ENCODE data around the gene CDC20.

The CDC20 gene

DNA sequence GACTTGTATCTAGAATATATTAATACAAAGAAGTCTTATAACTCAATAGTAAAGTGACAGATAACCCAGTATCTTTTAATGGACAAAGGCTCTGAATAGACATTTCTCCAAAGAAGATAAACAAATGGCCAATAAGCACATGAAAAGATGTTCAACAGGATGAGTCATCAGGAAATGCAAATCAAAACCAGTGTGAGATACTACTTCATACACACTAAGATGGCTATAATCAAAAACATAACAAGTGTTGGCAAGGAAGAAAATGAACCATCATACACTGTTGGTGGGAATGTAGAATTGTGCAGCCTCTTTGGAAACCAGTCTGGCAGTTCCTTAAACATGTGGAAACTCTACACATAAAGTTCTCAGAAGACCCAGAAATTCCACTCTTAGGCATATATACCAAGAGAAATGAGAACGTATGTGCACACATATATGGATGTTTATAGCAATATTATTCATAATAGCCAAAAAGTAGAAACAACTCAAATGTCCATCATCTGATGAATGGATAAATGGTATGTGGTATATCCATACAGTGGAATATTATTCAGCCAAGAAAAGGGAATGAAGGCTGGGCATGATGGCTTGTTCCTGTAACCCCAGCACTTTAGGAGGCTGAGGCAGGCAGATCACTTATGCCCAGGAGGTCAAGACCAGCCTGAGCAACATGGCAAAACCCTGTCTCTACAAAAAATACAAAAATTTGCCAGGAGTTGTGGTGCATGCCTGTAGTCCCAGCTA is 31.1 kb upstream of the CDC20 start:
- in situ Hi-C loops (cut with HindIII; ENCODE audit: low sequenced_read_pairs): no loop called here

DNA sequence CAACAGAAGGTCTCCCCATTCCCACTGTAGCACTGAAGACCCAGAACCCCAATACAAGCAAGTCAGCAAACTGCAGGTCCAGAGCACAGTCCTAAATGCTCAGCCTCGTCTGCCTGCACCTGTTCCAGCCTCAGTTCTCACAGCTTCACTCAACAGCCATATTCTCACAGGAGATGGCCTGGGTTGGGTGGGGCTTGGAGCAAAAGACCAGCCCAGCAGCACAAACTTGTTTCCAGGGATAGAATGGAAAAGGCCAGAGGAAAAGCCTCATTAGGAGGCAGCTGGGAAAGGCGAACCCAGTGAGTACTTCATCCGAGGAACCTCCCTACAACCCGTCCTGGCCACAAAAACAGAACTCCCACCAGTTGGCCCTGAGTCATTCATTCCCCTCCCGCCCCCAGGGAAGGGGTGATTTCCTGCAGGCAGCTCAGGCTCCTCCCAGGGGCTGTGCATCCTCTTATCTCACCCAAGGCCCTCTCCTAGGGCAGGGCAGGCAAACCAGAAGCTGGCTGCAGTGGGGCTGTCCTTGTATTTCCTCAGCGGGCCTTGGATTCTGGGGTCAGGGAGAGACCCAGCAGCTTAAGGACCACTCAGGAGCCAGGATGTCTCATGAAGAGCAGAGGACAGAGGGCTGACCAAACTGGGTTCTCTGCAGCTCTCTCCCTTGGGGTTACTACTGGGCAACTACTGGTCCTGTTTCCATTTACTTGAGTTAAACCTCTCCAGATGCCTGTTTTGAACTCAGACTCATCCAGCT is 28.6 kb upstream of the CDC20 start:
- in situ Hi-C loops (cut with HindIII; ENCODE audit: low sequenced_read_pairs): no loop called here

DNA sequence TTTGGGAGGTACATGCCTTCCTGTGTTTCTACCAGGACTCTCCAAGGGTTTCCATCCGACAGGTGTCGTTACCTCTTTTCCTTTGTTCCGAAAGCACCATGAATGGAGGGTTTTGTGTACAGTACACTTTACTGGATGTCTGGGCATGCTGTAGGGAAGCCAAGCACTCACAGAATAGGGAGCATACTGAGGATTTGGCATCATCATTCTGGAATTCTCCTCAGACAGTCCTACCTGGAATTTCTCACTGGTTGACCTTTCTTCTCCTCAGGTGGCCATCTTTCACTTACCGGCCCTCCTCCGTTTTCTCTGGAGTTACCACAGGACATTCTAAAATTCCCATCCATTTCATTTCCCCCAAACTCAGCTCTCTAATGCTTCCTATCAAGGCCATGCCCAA is 27.1 kb upstream of the CDC20 start:
- in situ Hi-C loops (cut with HindIII; ENCODE audit: low sequenced_read_pairs): no loop called here

DNA sequence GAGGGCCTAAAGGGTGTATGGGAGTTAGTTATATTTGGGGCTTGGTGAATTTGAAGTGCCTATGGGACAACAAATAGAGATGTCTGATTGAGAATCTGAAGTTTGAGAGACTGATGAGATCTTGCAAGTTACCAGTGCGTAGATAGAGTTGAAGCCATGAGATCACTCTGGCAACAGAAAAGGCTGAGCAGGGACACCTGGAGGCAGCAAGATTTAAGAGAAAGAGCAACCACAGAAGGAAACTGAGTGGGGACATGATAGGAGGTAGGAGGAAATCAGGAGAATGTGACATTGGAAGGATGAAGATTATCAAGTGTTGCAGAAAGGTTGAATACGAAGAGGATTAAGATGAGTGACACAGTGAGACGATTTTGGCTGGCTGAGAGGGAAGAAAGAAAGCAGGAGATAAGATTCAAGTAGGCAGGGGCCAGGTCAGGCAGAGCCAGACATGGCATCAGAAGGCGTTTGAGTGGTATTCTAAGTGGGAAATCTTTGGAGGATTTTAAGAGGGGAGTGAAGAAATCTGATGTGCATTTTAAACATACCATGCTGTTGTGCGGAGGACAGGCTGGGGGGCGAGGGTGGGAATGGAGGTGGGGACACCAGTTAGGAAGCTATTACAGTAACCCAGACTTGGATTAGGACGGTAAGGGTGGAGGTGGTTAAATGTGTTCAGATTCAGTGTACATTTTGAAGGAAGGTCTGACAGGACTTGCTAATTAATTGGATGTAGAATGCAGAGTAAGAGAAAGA is 24.2 kb upstream of the CDC20 start:
- in situ Hi-C loops (cut with HindIII; ENCODE audit: low sequenced_read_pairs): no loop called here

DNA sequence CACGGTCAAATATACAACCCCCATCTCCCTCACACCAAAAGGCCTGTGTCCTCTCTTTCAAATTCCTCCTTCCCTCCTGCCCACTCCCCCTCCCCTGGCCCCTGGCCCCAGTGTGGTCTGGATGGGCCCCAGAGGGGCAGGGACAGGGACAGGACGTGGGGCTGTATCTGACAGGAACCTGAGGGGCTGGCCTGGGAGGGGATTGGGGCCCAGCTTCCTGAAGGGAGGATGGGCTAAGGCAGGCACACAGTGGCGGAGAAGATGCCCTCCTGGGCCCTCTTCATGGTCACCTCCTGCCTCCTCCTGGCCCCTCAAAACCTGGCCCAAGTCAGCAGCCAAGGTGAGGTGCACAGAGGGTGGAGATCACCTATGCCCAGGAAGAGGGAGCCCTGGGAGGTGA is 21.2 kb upstream of the CDC20 start, which contains the start of gene MPL:
TSS of gene MPL (plus strand) at position 231 of the 400 bp plus-strand sequence. CDS start at position 262, 31 bp downstream.
- in situ Hi-C loops (cut with HindIII; ENCODE audit: low sequenced_read_pairs): no loop called here

DNA sequence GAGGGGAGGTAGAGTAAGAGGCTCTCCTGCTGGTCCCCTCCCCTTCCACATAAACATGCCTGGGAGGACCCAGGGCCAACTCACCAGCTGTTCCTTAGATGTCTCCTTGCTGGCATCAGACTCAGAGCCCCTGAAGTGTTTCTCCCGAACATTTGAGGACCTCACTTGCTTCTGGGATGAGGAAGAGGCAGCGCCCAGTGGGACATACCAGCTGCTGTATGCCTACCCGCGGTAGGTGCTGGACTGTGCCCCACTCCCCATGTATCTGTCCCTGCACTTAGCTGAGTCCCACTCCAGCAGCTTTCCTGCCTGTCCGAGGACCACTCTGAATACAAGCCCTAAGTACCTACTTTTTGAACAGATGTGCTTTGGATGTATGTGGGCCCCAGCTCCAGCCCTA is 20.8 kb upstream of the CDC20 start:
- in situ Hi-C loops (cut with HindIII; ENCODE audit: low sequenced_read_pairs): no loop called here

DNA sequence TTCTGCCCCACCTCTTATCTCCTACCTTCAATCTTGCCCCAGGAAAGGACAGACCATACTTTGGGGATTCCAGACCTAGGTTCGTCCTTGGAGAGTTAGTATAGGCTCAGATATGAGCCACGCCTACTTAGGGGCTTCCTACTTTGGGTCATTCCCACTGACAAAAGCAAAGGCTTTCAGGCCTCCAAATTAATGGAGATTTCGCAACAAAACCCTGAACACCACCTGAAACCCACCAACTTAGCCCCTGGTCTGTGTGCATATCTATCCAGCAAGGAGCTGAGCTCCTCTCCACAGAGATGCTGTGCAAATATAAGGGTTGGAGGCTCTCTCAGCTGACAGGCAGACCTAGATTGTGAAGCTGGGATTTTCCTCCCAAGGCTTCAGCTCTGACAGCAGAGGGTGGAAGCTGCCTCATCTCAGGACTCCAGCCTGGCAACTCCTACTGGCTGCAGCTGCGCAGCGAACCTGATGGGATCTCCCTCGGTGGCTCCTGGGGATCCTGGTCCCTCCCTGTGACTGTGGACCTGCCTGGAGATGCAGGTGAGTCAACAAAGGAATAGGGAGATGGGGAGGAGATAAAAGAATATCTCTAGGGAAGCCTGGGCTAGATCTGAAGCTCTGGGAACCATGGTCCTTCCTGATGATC is 19.1 kb upstream of the CDC20 start:
- in situ Hi-C loops (cut with HindIII; ENCODE audit: low sequenced_read_pairs): no loop called here

DNA sequence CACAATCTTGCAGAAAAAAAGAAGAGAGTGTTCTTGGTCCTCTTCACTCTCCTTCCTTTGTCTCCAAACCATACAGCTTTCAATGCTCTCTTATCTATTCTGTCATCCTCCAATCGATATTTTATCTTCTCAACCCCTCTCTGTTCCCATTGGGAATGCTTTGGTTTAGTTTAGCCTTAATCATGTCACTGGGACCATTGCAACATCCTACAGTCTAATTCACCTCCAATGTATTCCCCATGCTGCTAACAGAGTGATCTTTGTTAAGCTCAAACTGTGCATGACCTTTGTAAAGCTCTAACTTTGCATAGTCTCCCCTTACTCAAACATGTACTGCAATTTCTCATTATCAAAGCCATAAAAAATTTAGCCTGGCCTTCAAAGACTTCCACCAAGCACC is 18.2 kb upstream of the CDC20 start:
- in situ Hi-C loops (cut with HindIII; ENCODE audit: low sequenced_read_pairs): no loop called here

DNA sequence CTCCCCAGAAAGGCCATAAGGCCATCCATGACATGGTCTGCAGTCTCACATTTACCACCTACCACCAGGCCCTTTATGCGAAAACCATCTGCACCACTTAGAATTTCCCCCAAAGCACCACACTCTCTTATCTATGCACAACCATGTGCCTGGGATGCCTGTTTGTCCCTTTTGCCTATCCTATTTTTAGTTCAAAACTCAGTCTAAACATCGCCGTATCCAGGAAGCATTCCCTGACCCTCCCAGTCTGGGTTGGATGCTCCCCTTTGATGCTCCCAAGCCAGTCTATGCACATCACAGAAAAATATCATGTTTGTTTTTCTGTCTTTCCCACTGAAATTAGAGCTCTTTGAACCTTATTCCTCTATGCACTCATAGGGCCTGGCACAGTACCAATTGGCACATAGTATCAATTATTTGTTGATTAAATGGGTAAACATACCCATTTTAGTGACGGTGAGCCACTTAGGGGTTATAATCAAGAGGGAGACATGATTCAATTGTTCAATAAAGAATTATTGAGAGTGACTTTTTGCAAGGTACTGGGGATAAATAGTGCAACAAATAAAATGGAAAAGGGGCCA is 14.4 kb upstream of the CDC20 start:
- in situ Hi-C loops (cut with HindIII; ENCODE audit: low sequenced_read_pairs): no loop called here

DNA sequence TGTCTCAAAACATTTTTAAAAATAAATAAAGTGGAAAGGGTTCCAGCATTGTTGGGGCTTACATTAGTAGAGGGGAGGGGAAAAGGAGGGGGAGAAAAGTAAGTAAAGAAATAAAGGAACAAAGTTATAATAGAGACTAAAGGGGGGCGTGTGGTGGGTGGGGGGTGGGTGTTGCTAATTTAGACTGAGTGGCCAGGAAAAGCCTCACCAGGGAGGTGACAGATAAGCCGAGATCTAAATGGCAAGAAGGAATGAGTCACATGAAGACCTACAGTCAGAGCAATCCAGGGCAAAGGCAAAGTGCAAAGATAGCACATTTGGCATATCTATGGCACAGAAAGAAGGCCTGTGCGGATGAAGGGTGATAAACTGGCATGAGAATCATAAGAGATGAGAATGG is 13.7 kb upstream of the CDC20 start:
- in situ Hi-C loops (cut with HindIII; ENCODE audit: low sequenced_read_pairs): no loop called here

DNA sequence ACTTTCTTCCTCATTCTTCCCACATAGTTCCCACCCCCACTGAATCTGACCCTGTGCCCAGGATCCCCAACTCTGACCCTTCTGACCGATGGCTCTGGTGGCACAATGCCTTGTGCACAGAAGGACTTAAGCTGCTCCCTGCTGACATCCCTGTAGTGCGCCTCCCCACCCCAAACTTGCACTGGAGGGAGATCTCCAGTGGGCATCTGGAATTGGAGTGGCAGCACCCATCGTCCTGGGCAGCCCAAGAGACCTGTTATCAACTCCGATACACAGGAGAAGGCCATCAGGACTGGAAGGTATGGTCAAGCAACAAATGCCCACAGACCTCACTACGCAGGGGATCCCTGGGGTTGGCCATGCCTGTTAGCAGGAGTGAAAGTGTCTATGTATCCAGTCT is 12.1 kb upstream of the CDC20 start:
- in situ Hi-C loops (cut with HindIII; ENCODE audit: low sequenced_read_pairs): no loop called here

DNA sequence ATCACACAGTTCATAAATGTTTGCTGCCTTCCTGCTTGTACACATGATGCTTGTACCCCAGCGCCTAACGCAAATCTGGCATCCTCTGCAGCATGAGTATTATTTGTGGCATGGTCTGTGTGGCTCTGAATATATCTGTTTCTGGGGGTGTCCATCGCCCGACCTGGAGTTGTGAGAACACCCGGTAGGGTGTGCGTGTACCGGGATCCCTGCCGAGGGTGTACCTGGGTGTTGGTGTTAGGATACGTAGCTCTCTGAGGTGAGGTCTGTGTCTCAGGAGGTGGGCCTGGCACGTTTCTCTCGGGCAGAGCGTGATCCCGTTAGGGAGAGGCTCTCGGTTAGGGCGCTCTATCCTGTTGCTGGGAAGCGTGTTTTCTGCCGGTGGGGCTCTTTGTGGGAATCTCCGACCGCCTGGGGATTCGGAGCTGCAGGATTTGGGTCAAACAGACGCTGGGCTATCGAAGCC is 10.4 kb upstream of the CDC20 start:
- in situ Hi-C loops (cut with HindIII; ENCODE audit: low sequenced_read_pairs): no loop called here

DNA sequence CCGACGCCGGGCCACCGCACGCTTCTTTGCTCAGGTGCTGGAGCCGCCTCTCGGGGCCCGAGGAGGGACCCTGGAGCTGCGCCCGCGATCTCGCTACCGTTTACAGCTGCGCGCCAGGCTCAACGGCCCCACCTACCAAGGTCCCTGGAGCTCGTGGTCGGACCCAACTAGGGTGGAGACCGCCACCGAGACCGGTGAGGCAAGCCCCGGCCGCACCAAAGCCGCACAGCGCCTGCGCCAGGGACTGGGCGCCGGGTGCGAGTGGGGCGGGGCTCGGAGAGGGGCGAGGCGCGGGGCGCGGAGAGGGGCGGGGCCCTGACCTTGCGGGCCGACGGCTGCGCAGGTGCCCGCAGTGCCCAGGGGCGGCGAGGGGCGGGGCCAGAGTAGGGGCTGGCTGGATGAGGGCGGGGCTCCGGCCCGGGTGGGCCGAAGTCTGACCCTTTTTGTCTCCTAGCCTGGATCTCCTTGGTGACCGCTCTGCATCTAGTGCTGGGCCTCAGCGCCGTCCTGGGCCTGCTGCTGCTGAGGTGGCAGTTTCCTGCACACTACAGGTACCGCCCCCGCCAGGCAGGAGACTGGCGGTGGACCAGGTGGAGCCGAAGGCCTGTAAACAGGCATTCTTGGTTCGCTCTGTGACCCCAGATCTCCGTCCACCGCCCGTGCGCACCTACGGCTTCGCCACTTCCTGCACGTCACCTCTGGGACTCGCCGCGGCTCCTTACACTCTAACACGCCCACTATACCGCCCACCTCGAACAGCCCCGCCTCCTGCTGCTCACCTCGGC is 9.8 kb upstream of the CDC20 start:
- in situ Hi-C loops (cut with HindIII; ENCODE audit: low sequenced_read_pairs): no loop called here

DNA sequence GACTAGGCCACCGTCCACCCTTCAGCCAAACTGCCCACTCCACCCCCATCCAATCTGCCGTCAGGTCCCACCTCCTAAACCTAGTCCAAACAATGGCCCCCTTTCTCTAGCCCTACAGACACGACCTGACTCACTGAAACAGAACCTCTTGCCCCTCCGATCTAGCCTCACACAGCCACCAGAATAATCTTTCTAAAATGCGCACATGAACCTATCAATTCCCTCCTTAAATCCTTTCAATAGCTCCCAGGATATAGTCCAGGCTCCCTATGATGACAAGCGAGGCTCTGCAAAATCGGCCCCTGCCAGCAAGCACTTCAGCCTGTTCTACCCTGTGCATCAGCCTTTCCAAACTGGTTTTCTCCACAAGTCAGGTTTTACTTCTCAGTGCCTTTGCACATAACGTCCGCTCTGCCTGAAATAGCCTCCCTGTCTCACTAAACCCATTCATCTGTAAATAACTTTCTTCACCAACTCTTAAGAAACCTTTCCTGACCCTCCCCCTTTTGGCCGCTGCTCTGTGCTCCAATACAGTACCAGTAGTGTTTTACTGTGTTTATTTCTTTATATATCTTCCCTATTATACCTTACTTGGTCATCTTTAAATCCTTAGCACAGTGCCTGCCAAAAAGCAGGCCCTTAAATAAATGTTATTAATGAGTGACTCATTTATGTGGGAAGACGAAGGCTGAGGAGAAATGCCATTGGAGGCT is 9.0 kb upstream of the CDC20 start:
- in situ Hi-C loops (cut with HindIII; ENCODE audit: low sequenced_read_pairs): no loop called here

DNA sequence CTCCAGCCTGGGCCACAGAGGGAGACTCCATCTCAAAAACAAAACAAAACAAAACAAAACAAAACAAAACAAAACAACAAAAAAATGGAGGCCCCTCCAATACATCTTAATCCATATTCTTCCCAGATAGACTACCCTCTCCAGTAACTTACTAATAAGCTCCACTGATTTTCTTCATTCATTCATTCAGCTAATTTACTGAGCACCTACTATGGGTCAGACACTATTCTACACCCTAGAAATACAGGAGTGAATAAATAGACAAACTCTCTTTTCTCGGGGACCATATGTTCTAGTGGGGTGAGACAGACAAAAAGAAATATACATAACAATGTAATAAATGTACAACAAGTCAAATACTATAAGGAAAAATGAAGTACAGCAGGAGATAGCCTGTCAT is 7.8 kb upstream of the CDC20 start:
- in situ Hi-C loops (cut with HindIII; ENCODE audit: low sequenced_read_pairs): no loop called here

DNA sequence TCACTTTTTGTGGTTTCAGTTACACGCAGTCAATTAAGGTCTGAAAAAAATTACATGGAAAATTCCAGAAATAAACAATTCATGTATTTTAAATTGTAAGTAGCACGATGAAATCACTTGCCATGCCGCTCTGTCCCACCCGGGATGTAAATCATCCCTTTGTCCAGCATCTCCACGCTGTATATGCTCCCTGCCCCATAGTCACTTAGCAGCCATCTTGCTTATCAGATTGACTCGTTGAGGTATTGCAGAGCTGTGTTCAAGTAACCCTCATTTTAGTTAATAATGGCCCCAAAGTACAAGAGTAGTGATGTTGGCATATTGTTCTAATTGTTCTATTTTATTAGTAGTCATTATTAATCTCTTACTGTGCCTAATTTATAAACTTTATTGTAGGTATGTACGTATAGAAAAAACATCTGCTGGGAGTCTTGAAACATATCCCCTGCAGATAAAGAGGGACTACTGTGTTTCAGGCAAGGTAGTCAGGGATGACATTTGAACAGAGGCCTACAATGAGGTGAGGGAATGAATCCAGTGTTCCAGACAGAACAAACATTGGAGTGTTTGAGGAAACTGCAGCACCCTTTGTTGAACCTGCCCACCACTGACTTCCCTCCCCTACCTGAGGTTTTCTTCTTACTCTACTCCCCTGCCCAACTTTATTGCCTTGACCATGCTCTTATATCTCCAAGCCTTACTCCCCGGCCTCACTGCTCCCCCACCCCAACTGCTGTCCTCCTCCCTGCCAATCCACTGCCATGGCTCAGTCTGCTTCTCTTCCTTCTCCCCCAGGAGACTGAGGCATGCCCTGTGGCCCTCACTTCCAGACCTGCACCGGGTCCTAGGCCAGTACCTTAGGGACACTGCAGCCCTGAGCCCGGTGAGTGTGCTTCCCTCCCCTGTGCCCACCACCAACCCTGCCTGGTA is 7.1 kb upstream of the CDC20 start:
- in situ Hi-C loops (cut with HindIII; ENCODE audit: low sequenced_read_pairs): no loop called here

DNA sequence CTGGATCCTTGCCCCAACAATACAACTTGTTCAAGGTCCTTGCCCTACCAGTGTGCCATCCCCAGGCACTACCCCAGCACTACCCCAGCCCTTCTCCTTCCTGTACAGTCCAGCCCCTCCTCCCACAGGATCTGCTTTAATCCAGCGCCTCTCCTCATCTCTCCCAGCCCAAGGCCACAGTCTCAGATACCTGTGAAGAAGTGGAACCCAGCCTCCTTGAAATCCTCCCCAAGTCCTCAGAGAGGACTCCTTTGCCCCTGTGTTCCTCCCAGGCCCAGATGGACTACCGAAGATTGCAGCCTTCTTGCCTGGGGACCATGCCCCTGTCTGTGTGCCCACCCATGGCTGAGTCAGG is 6.5 kb upstream of the CDC20 start:
- in situ Hi-C loops (cut with HindIII; ENCODE audit: low sequenced_read_pairs): no loop called here

DNA sequence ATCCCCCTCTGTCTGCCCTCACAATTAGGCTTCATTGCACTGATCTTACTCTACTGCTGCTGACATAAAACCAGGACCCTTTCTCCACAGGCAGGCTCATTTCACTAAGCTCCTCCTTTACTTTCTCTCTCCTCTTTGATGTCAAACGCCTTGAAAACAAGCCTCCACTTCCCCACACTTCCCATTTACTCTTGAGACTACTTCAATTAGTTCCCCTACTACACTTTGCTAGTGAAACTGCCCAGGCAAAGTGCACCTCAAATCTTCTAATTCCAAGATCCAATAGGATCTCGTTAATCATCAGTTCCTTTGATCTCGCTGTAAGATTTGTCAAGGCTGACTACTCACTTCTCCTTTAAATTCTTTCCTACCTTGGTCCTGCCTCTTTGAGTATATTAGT is 5.9 kb upstream of the CDC20 start:
- in situ Hi-C loops (cut with HindIII; ENCODE audit: low sequenced_read_pairs): no loop called here

Data from DLD1 (cell line).